ENCODE data around the gene MRTFB. TPM values are rescaled to one million over a fixed set of nuclear protein-coding genes. Genes with fewer than 3 reads are reported as not detected.
A peak's percentile ranks its signal among the peaks of the same experiment; 100 is the strongest.

Gene MRTFB
- total and polyA plus RNA-seq, 4 experiments from 2014 or later = 6.1 to 26.7 (median 15.6) TPM

- Mint-ChIP-seq H3K27me3 (no peaks in the 10 kb centered on the region), H3K4me3 (peak overlapping the region in 2 of 8 donors; percentile 7 to 52), H3K4me1 (peaks cover 0 to 13% (median 1%) of the 10 kb centered on the region in 4 donors), H3K27ac (no peak overlapping the region), H3K9me3 (no peaks in the 10 kb centered on the region), H3K36me3 (no peaks in the 10 kb centered on the region)
- H3K27me3 ChIP-seq (ENCODE audit: insufficient read depth, low read length) = no peaks in the 10 kb centered on the region
- ChIA-PET CTCF (ENCODE audit: partially characterized antibody) (no interaction called here), POLR2A (ENCODE audit: partially characterized antibody) (no interaction called here)
- H3K36me3 ChIP-seq (ENCODE audit: insufficient read depth, low read length) = no peaks in the 10 kb centered on the region
- H3K4me1 ChIP-seq (ENCODE audit: insufficient read depth, low read length) = no peaks in the 10 kb centered on the region
- no peaks in the 10 kb centered on the region for H3K9me3 ChIP-seq (ENCODE audit: control insufficient read depth in 1 of 2, low read length in 2 of 2)
- no peak overlapping the region for H3K4me3 ChIP-seq (ENCODE audit: low read length in 2 of 2)
- H3K27ac ChIP-seq (ENCODE audit: low read depth, low read length) = no peak overlapping the region
- DNase-seq = no peak
- intact Hi-C loops (cut with micrococcal nuclease) = loop anchor here (10.0 kb wide), 1 partner anchor 62 kb away; no protein-coding TSS in a partner anchor
Measured at GRCh38 chr16:14186795-14187221, 115.7 kb downstream of the MRTFB start.

- Histone ChIP-seq H3K27ac (ENCODE audit: low read depth, low read length) (no peak overlapping the region), H3K27me3 (ENCODE audit: insufficient read depth, low read length) (no peaks in the 10 kb centered on the region), H3K4me1 (ENCODE audit: insufficient read depth, low read length) (peaks cover under 1% of the 10 kb centered on the region), H3K4me3 (ENCODE audit: low read length in 2 of 2) (no peak overlapping the region), H3K36me3 (ENCODE audit: insufficient read depth, low read length) (no peaks in the 10 kb centered on the region), H3K9me3 (ENCODE audit: control insufficient read depth in 1 of 2, low read length in 2 of 2) (no peaks in the 10 kb centered on the region)
- DNase-seq = no peak
- no peaks in the 10 kb centered on the region for H3K36me3 Mint-ChIP-seq
- POLR2A ChIA-PET (ENCODE audit: partially characterized antibody) = no interaction called here
- intact Hi-C loops (cut with micrococcal nuclease) = loop anchor here (10.0 kb wide), 1 partner anchor 63 kb away; no protein-coding TSS in a partner anchor
- peaks cover 3 to 15% (median 4%) of the 10 kb centered on the region in 4 donors for H3K4me1 Mint-ChIP-seq
- CTCF ChIA-PET (ENCODE audit: partially characterized antibody) = interaction anchor here (0.9 to 1.3 kb wide), 2 partner anchors 16 to 268 kb away, joined by 3 read pairs; partner anchors contain the start of gene ERCC4
- no peaks in the 10 kb centered on the region for H3K9me3 Mint-ChIP-seq
- H3K27me3 Mint-ChIP-seq = no peaks in the 10 kb centered on the region
- H3K27ac Mint-ChIP-seq = peak overlapping the region in 1 of 7 donors; percentile 76
- peak overlapping the region in 1 of 8 donors; percentile 9 for H3K4me3 Mint-ChIP-seq
Measured at GRCh38 chr16:14187517-14188338, 116.6 kb downstream of the MRTFB start.

GRCh38 chr16:14193316-14193871 is 122.3 kb downstream of the MRTFB start:
- peak in 4 of 5 donors; percentile 3 to 26 (median 16) for DNase-seq
- H3K36me3 Mint-ChIP-seq = peaks cover 0 to 4% of the 10 kb centered on the region in 2 donors
- H3K9me3 ChIP-seq (ENCODE audit: control insufficient read depth in 1 of 2, low read length in 2 of 2) = no peaks in the 10 kb centered on the region
- peak overlapping the region; percentile 71 to 89 (median 80) for H3K4me3 Mint-ChIP-seq
- no peak overlapping the region for H3K27ac ChIP-seq (ENCODE audit: low read depth, low read length)
- ChIA-PET POLR2A (ENCODE audit: partially characterized antibody) (no interaction called here), CTCF (ENCODE audit: partially characterized antibody) (no interaction called here)
- H3K4me1 Mint-ChIP-seq = peaks cover 16 to 37% (median 28%) of the 10 kb centered on the region in 4 donors
- H3K27me3 Mint-ChIP-seq = no peaks in the 10 kb centered on the region
- H3K27me3 ChIP-seq (ENCODE audit: insufficient read depth, low read length) = no peaks in the 10 kb centered on the region
- intact Hi-C loops (cut with micrococcal nuclease) = no loop called here
- no peaks in the 10 kb centered on the region for H3K9me3 Mint-ChIP-seq
- no peak overlapping the region for H3K4me3 ChIP-seq (ENCODE audit: low read length in 2 of 2)
- H3K36me3 ChIP-seq (ENCODE audit: insufficient read depth, low read length) = no peaks in the 10 kb centered on the region
- peaks cover 19% of the 10 kb centered on the region for H3K4me1 ChIP-seq (ENCODE audit: insufficient read depth, low read length)
- H3K27ac Mint-ChIP-seq = peak overlapping the region; percentile 49 to 90 (median 81)

- intact Hi-C loops (cut with micrococcal nuclease) = no loop called here
- peaks cover 16 to 38% (median 31%) of the 10 kb centered on the region in 4 donors for H3K4me1 Mint-ChIP-seq
- ChIA-PET CTCF (ENCODE audit: partially characterized antibody) (no interaction called here), POLR2A (ENCODE audit: partially characterized antibody) (no interaction called here)
- Histone ChIP-seq H3K4me3 (ENCODE audit: low read length in 2 of 2) (no peak overlapping the region), H3K9me3 (ENCODE audit: control insufficient read depth in 1 of 2, low read length in 2 of 2) (no peaks in the 10 kb centered on the region), H3K27ac (ENCODE audit: low read depth, low read length) (no peak overlapping the region), H3K4me1 (ENCODE audit: insufficient read depth, low read length) (peaks cover 19% of the 10 kb centered on the region), H3K27me3 (ENCODE audit: insufficient read depth, low read length) (no peaks in the 10 kb centered on the region), H3K36me3 (ENCODE audit: insufficient read depth, low read length) (no peaks in the 10 kb centered on the region)
- no peak overlapping the region for H3K4me3 Mint-ChIP-seq
- H3K36me3 Mint-ChIP-seq = peaks cover 4 to 6% of the 10 kb centered on the region in 2 donors
- no peaks in the 10 kb centered on the region for H3K27me3 Mint-ChIP-seq
- H3K9me3 Mint-ChIP-seq = no peaks in the 10 kb centered on the region
- DNase-seq = no peak
- peak overlapping the region in 1 of 7 donors; percentile 64 for H3K27ac Mint-ChIP-seq
Measured at GRCh38 chr16:14194721-14195120, 123.6 kb downstream of the MRTFB start.

- no peak overlapping the region for H3K4me3 Mint-ChIP-seq
- CTCF ChIA-PET (ENCODE audit: partially characterized antibody) = no interaction called here
- H3K36me3 Mint-ChIP-seq = peaks cover 4 to 14% of the 10 kb centered on the region in 2 donors
- H3K27ac ChIP-seq (ENCODE audit: low read depth, low read length) = no peak overlapping the region
- peaks cover 19% of the 10 kb centered on the region for H3K4me1 ChIP-seq (ENCODE audit: insufficient read depth, low read length)
- POLR2A ChIA-PET (ENCODE audit: partially characterized antibody) = no interaction called here
- no peak overlapping the region for H3K27ac Mint-ChIP-seq
- intact Hi-C loops (cut with micrococcal nuclease) = no loop called here
- H3K27me3 Mint-ChIP-seq = no peaks in the 10 kb centered on the region
- peaks cover 16 to 38% (median 31%) of the 10 kb centered on the region in 4 donors for H3K4me1 Mint-ChIP-seq
- no peaks in the 10 kb centered on the region for H3K27me3 ChIP-seq (ENCODE audit: insufficient read depth, low read length)
- H3K9me3 ChIP-seq (ENCODE audit: control insufficient read depth in 1 of 2, low read length in 2 of 2) = no peaks in the 10 kb centered on the region
- DNase-seq = no peak
- H3K4me3 ChIP-seq (ENCODE audit: low read length in 2 of 2) = no peak overlapping the region
- H3K36me3 ChIP-seq (ENCODE audit: insufficient read depth, low read length) = no peaks in the 10 kb centered on the region
- H3K9me3 Mint-ChIP-seq = no peaks in the 10 kb centered on the region
Measured at GRCh38 chr16:14196011-14196410, 124.9 kb downstream of the MRTFB start.

- Mint-ChIP-seq H3K4me1 (peaks cover 16 to 38% (median 29%) of the 10 kb centered on the region in 4 donors), H3K9me3 (no peaks in the 10 kb centered on the region), H3K4me3 (peak overlapping the region in 1 of 8 donors; percentile 5), H3K27ac (peak overlapping the region in 5 of 7 donors; percentile 0 to 75 (median 25)), H3K36me3 (peaks cover 4 to 14% of the 10 kb centered on the region in 2 donors), H3K27me3 (no peaks in the 10 kb centered on the region)
- Histone ChIP-seq H3K27ac (ENCODE audit: low read depth, low read length) (no peak overlapping the region), H3K4me3 (ENCODE audit: low read length in 2 of 2) (no peak overlapping the region), H3K4me1 (ENCODE audit: insufficient read depth, low read length) (peaks cover 19% of the 10 kb centered on the region), H3K27me3 (ENCODE audit: insufficient read depth, low read length) (no peaks in the 10 kb centered on the region), H3K9me3 (ENCODE audit: control insufficient read depth in 1 of 2, low read length in 2 of 2) (no peaks in the 10 kb centered on the region), H3K36me3 (ENCODE audit: insufficient read depth, low read length) (no peaks in the 10 kb centered on the region)
- POLR2A ChIA-PET (ENCODE audit: partially characterized antibody) = no interaction called here
- CTCF ChIA-PET (ENCODE audit: partially characterized antibody) = no interaction called here
- intact Hi-C loops (cut with micrococcal nuclease) = no loop called here
- DNase-seq = peak in 1 of 5 donors; percentile 10
Measured at GRCh38 chr16:14196539-14196938, 125.4 kb downstream of the MRTFB start.

- Histone ChIP-seq H3K4me3 (ENCODE audit: low read length in 2 of 2) (no peak overlapping the region), H3K36me3 (ENCODE audit: insufficient read depth, low read length) (no peaks in the 10 kb centered on the region), H3K4me1 (ENCODE audit: insufficient read depth, low read length) (peaks cover 16% of the 10 kb centered on the region), H3K27me3 (ENCODE audit: insufficient read depth, low read length) (no peaks in the 10 kb centered on the region), H3K9me3 (ENCODE audit: control insufficient read depth in 1 of 2, low read length in 2 of 2) (no peaks in the 10 kb centered on the region), H3K27ac (ENCODE audit: low read depth, low read length) (no peak overlapping the region)
- CTCF ChIA-PET (ENCODE audit: partially characterized antibody) = no interaction called here
- Mint-ChIP-seq H3K27me3 (no peaks in the 10 kb centered on the region), H3K27ac (no peak overlapping the region), H3K36me3 (peaks cover 4 to 14% of the 10 kb centered on the region in 2 donors), H3K4me3 (no peak overlapping the region), H3K9me3 (no peaks in the 10 kb centered on the region), H3K4me1 (peaks cover 13 to 32% (median 25%) of the 10 kb centered on the region in 4 donors)
- DNase-seq = no peak
- intact Hi-C loops (cut with micrococcal nuclease) = no loop called here
- POLR2A ChIA-PET (ENCODE audit: partially characterized antibody) = no interaction called here
Measured at GRCh38 chr16:14198012-14198411, 126.9 kb downstream of the MRTFB start.

All from CD4-positive, alpha-beta memory T cell (primary cell).